GM10248 (cell line): Measurements from ENCODE around the gene ARHGEF7.
"Not testable (repeated sequence)": the region's sequence is repeated elsewhere in the genome, so short reads cannot be mapped to it uniquely, and the experiment has no call there.

Experiments
- CTCF ChIA-PET: fragments of 300-600 bp; sonication (Branson Sonifier 250); formaldehyde crosslinking; extraction: SDS; loops from one replicate; lab custom pipeline; 2021; ENCODE audit warnings: antibody characterized with exemption; lab: Yijun Ruan, JAX
- POLR2A ChIA-PET: fragments of 350-650 bp; sonication (Branson Sonifier 250); formaldehyde crosslinking; extraction: SDS; loops from one replicate; lab custom pipeline; 2020; ENCODE audit warnings: antibody characterized with exemption; lab: Yijun Ruan, JAX
- DNase-seq: peaks from one replicate; pipeline ENCODE4 v3.0.0; 2012; ENCODE audit errors: extremely low spot score
- CTCF ChIP-seq: IDR thresholded peaks from 2 replicates; pipeline ENCODE4 v1.5.1; 2012; ENCODE audit warnings: mild to moderate bottlenecking, low read depth; ENCODE audit errors: extremely low read depth, missing control alignments, control extremely low read depth

The ARHGEF7 gene

GRCh38 chr13:111183087-111183645 lies 68.1 kb downstream of the ARHGEF7 start:
- ChIA-PET POLR2A (no interaction called here), CTCF (interaction anchor here (0.9 to 2.4 kb wide), 5 partner anchors 10 to 115 kb away, joined by 3 to 9 read pairs (median 6); no protein-coding TSS in a partner anchor)
- no peak for DNase-seq
- no peak for TF ChIP-seq CTCF

GRCh38 chr13:111183959-111184358 lies 68.8 kb downstream of the ARHGEF7 start:
- POLR2A ChIA-PET = no interaction called here
- TF ChIP-seq CTCF = no peak
- CTCF ChIA-PET = interaction anchor here (1.6 to 2.4 kb wide), 5 partner anchors 21 to 269 kb away, joined by 4 to 9 read pairs (median 6); partner anchors contain the start of gene ANKRD10
- DNase-seq = no peak

GRCh38 chr13:111184458-111185401 lies 69.6 kb downstream of the ARHGEF7 start:
- CTCF ChIA-PET = interaction anchor here (0.9 to 2.4 kb wide), 11 partner anchors 8 to 271 kb away, joined by 3 to 9 read pairs (median 3); partner anchors contain the start of gene ANKRD10
- POLR2A ChIA-PET = interaction anchor here (0.7 to 1.3 kb wide), 6 partner anchors 10 to 469 kb away, joined by 3 to 8 read pairs (median 4); no protein-coding TSS in a partner anchor
- peak; percentile 81 for DNase-seq
- no peak for TF ChIP-seq CTCF

GRCh38 chr13:111186305-111186935 lies 71.3 kb downstream of the ARHGEF7 start:
- POLR2A ChIA-PET = no interaction called here
- no peak for DNase-seq
- CTCF ChIA-PET = interaction anchor here (1.0 to 1.7 kb wide), 11 partner anchors 13 to 273 kb away, joined by 3 to 5 read pairs (median 3); partner anchors contain the start of gene ANKRD10
- TF ChIP-seq CTCF = no peak

GRCh38 chr13:111187960-111188541 lies 72.9 kb downstream of the ARHGEF7 start:
- TF ChIP-seq CTCF = no peak

GRCh38 chr13:111189064-111189505 lies 74.0 kb downstream of the ARHGEF7 start:
- DNase-seq = not testable (repeated sequence)
- ChIA-PET CTCF (interaction anchor here (1.0 to 1.6 kb wide), 8 partner anchors 9 to 274 kb away, joined by 3 to 5 read pairs (median 4); no protein-coding TSS in a partner anchor), POLR2A (interaction anchor here (1.4 kb wide), 1 partner anchor 11 kb away, joined by 5 read pairs; no protein-coding TSS in a partner anchor)

More at GRCh38 chr13:111187960-111188541, 72.9 kb downstream of the ARHGEF7 start:
- ChIA-PET POLR2A (interaction anchor here (1.0 kb wide), 1 partner anchor 25 kb away, joined by 3 read pairs; no protein-coding TSS in a partner anchor), CTCF (interaction anchor here (1.0 to 1.6 kb wide), 6 partner anchors 8 to 120 kb away, joined by 3 to 5 read pairs (median 3); no protein-coding TSS in a partner anchor)
- DNase-seq = no peak

- ChIA-PET POLR2A (interaction anchor here (1.4 kb wide), 1 partner anchor 11 kb away, joined by 5 read pairs; no protein-coding TSS in a partner anchor), CTCF (interaction anchor here (1.0 to 1.6 kb wide), 6 partner anchors 9 to 274 kb away, joined by 3 to 5 read pairs (median 4); no protein-coding TSS in a partner anchor)
- not testable (repeated sequence) for DNase-seq
Observed at GRCh38 chr13:111189516-111189915, 74.4 kb downstream of the ARHGEF7 start.

- POLR2A ChIA-PET, DNase-seq, CTCF ChIA-PET: not testable (repeated sequence)
Observed at GRCh38 chr13:111193223-111193622, 78.1 kb downstream of the ARHGEF7 start.

GRCh38 chr13:111194651-111195050 lies 79.5 kb downstream of the ARHGEF7 start:
- DNase-seq, POLR2A ChIA-PET: not testable (repeated sequence)
- CTCF ChIA-PET = interaction anchor here (1.0 to 1.4 kb wide), 2 partner anchors 20 to 31 kb away, joined by 3 to 4 read pairs; no protein-coding TSS in a partner anchor
